Activated CD8-positive, alpha-beta T cell treated with anti-CD3 and anti-CD28 coated beads, Interleukin-2, amount 10 ng/mL, durations not matched to agents 7 days and 5 days (primary cell): ENCODE results near the gene OTOGL. TPM values are rescaled to one million over a fixed set of nuclear protein-coding genes. Genes with fewer than 3 reads are reported as not detected.
"Not testable (repeated sequence)": the region's sequence is repeated elsewhere in the genome, so short reads cannot be mapped to it uniquely, and the experiment has no call there.

Experiments used
- ATAC-seq: fragments of 150-1000 bp; cut with Tn5 transposase; one replicate; pipeline ENCODE4 v1.10.0; 2021; ENCODE audit warnings: moderate library complexity
- CTCF ChIA-PET: fragments of 350-600 bp; sonication (Branson Sonifier 250); formaldehyde crosslinking; loops from one replicate; lab custom pipeline; 2021; ENCODE audit warnings: antibody characterized with exemption; lab: Charles Lee
- POLR2A ChIA-PET: fragments of 350-600 bp; sonication (Branson Sonifier 250); formaldehyde crosslinking; loops from one replicate; lab custom pipeline; 2021; ENCODE audit warnings: antibody characterized with exemption; lab: Charles Lee
- DNase-seq: peaks from one replicate; pipeline ENCODE4 v3.0.0-alpha.2; 2020
- H3K27ac Mint-ChIP-seq: one replicate; pipeline ENCODE4 v1.8.0; 2021; ENCODE audit warnings: mild to moderate bottlenecking, mixed read lengths
- H3K27me3 Mint-ChIP-seq: one replicate; pipeline ENCODE4 v1.8.0; 2021; ENCODE audit warnings: low read depth, mixed read lengths
- H3K36me3 Mint-ChIP-seq: one replicate; pipeline ENCODE4 v1.8.0; 2021; ENCODE audit warnings: low read depth, mixed read lengths
- H3K4me1 Mint-ChIP-seq: one replicate; pipeline ENCODE4 v1.8.0; 2021; ENCODE audit warnings: low read depth, mixed read lengths
- H3K4me3 Mint-ChIP-seq: one replicate; pipeline ENCODE4 v1.8.0; 2021; ENCODE audit warnings: mild to moderate bottlenecking, mixed read lengths
- H3K9me3 Mint-ChIP-seq: one replicate; pipeline ENCODE4 v1.8.0; 2022; ENCODE audit warnings: mixed read lengths; ENCODE audit not compliant: insufficient read depth
- total RNA-seq, 2 experiments: library from RNA; stranded (reverse); gene quantifications; one replicate each; pipeline ENCODE4 v1.2.3, GENCODE V29; 2021

Gene OTOGL
- total RNA-seq, 2 experiments from 2014 or later: not detected

GRCh38 chr12:80239867-80240266, 140.5 kb downstream of the OTOGL start:
- POLR2A ChIA-PET: no interaction called here
- ATAC-seq (no peak), DNase-seq (no peak)
- Mint-ChIP-seq H3K9me3 (no peaks in the 10 kb centered on the region), H3K27ac (no peak overlapping the region), H3K36me3 (no peaks in the 10 kb centered on the region), H3K27me3 (no peaks in the 10 kb centered on the region), H3K4me3 (no peak overlapping the region), H3K4me1 (no peaks in the 10 kb centered on the region)
- CTCF ChIA-PET: no interaction called here

GRCh38 chr12:80241576-80242273, 142.4 kb downstream of the OTOGL start:
- H3K27me3 Mint-ChIP-seq: no peaks in the 10 kb centered on the region
- no peaks in the 10 kb centered on the region for H3K9me3 Mint-ChIP-seq
- H3K36me3 Mint-ChIP-seq: no peaks in the 10 kb centered on the region
- ATAC-seq: no peak
- ChIA-PET POLR2A (no interaction called here), CTCF (no interaction called here)
- DNase-seq: no peak
- H3K4me1 Mint-ChIP-seq: no peaks in the 10 kb centered on the region
- no peak overlapping the region for H3K4me3 Mint-ChIP-seq
- H3K27ac Mint-ChIP-seq: no peak overlapping the region

DNA sequence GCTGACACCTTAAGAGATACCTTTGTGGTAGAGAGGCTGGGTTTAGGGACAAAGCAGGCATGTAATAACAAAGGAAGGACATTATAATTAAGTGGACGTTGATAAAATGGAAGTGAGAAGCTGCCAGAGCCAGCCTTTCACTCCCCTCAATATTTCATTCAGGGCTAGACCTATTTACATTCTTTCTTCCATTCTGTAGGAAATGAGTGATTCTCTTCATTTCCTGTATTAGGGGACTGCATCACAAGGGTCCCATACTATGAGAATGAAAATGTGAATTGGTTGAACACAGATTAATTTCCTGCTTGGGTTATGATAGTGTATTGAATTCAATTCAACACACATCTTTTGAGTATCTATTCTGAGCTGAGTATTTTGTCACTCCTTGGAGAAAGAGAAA, 143.0 kb downstream of the OTOGL start:
- no peaks in the 10 kb centered on the region for H3K4me1 Mint-ChIP-seq
- ATAC-seq (no peak), DNase-seq (no peak)
- H3K9me3 Mint-ChIP-seq: no peaks in the 10 kb centered on the region
- H3K4me3 Mint-ChIP-seq: no peak overlapping the region
- no peaks in the 10 kb centered on the region for H3K36me3 Mint-ChIP-seq
- no peak overlapping the region for H3K27ac Mint-ChIP-seq
- CTCF ChIA-PET: no interaction called here
- H3K27me3 Mint-ChIP-seq: no peaks in the 10 kb centered on the region
- POLR2A ChIA-PET: no interaction called here

DNA sequence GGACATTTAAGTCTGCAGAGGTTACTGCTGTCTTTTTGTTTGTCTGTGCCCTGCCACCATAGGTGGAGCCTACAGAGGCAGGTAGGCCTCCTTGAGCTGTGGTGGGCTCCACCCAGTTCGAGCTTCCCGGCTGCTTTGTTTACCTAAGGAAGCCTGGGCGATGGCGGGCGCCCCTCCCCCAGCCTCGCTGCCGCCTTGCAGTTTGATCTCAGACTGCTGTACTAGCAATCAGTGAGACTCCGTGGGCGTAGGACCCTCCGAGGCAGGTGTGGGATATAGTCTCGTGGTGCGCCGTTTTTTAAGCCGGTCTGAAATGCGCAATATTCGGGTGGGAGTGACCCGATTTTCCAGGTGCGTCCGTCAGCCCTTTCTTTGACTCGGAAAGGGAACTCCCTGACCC, 150.2 kb downstream of the OTOGL start:
- H3K9me3 Mint-ChIP-seq, POLR2A ChIA-PET, CTCF ChIA-PET, H3K27ac Mint-ChIP-seq, H3K4me3 Mint-ChIP-seq, H3K4me1 Mint-ChIP-seq, ATAC-seq, DNase-seq, H3K27me3 Mint-ChIP-seq, H3K36me3 Mint-ChIP-seq: not testable (repeated sequence)

GRCh38 chr12:80257920-80258319, 158.6 kb downstream of the OTOGL start:
- POLR2A ChIA-PET: no interaction called here
- no peak for ATAC-seq
- no peaks in the 10 kb centered on the region for H3K27me3 Mint-ChIP-seq

DNA sequence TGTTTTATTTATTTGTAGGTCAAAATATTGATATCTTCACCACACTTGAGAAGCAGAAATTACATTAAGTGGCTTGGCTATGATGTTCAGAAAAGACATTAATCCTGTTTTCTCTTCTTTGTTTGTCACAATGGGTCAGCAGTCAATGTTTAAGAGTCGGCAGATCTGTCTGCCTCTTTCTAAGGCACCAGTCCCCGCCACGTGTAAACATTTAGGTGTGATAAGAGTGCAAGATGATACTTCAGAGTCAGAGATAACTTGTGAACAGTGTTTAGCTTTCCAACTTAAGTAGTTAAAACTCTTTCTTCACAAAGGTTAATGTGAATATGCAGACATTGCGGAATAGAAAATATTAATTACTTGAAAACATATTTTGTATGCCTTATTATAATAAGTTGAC, 160.9 kb downstream of the OTOGL start:
- Mint-ChIP-seq H3K4me3 (no peak overlapping the region), H3K9me3 (no peaks in the 10 kb centered on the region), H3K27me3 (peaks cover 3% of the 10 kb centered on the region), H3K27ac (no peak overlapping the region), H3K4me1 (no peaks in the 10 kb centered on the region), H3K36me3 (no peaks in the 10 kb centered on the region)
- POLR2A ChIA-PET: no interaction called here
- DNase-seq (no peak), ATAC-seq (no peak)
- CTCF ChIA-PET: interaction anchor here (0.7 kb wide), 1 partner anchor 10 kb away, joined by 3 read pairs; no protein-coding TSS in a partner anchor

More at GRCh38 chr12:80257920-80258319, 158.6 kb downstream of the OTOGL start:
- no peaks in the 10 kb centered on the region for H3K9me3 Mint-ChIP-seq
- H3K4me3 Mint-ChIP-seq: no peak overlapping the region
- H3K4me1 Mint-ChIP-seq: no peaks in the 10 kb centered on the region
- no peak overlapping the region for H3K27ac Mint-ChIP-seq
- no peak for DNase-seq
- H3K36me3 Mint-ChIP-seq: no peaks in the 10 kb centered on the region
- CTCF ChIA-PET: interaction anchor here (1.6 kb wide), 1 partner anchor 12 kb away, joined by 3 read pairs; no protein-coding TSS in a partner anchor

GRCh38 chr12:80261403-80261802, 162.1 kb downstream of the OTOGL start:
- no peak for DNase-seq
- Mint-ChIP-seq H3K36me3 (no peaks in the 10 kb centered on the region), H3K9me3 (no peaks in the 10 kb centered on the region), H3K27ac (no peak overlapping the region), H3K27me3 (peaks cover 4% of the 10 kb centered on the region), H3K4me3 (no peak overlapping the region), H3K4me1 (no peaks in the 10 kb centered on the region)
- CTCF ChIA-PET: no interaction called here
- ATAC-seq: no peak
- POLR2A ChIA-PET: no interaction called here

DNA sequence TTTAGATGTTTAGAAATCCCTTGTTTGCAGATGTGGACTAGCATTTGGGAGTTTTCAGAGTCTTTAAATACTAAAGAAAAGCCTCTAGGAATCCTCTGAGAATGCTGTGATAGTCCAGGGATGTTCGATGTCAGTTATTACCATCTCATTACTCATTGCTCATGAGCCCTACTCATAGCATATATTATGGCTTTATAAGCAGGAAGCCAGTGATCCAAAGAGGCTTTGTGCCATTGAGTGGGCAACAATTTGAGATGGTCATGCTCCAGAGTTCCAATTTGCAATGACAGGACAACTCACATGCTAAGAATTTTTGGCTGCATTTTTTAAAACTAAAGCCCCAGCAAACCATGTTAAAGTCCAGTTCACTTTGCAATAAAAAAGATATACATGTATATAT, 163.0 kb downstream of the OTOGL start:
- no peak overlapping the region for H3K27ac Mint-ChIP-seq
- no peak overlapping the region for H3K4me3 Mint-ChIP-seq
- no peaks in the 10 kb centered on the region for H3K36me3 Mint-ChIP-seq
- ATAC-seq: no peak
- no peaks in the 10 kb centered on the region for H3K9me3 Mint-ChIP-seq
- H3K27me3 Mint-ChIP-seq: peaks cover 4% of the 10 kb centered on the region
- no peak for DNase-seq
- CTCF ChIA-PET: no interaction called here
- H3K4me1 Mint-ChIP-seq: no peaks in the 10 kb centered on the region
- POLR2A ChIA-PET: no interaction called here

DNA sequence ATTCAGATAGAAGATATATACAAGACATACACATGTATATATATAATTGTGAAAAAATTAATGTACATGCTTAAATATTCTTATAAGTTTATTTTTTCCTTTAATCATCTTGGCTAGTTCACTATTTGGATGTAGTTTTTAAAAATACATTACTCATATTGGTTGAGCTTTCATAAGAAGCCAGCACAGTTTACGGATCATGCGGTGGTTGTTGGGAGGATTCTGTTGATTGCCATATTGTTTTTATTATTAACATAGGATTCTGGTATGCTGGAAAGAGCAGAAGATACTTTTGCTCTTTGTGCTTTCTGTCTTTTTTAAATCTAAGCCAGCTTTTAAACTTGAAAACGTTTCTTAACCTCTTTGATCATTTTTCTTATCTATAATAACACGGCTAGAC, 163.4 kb downstream of the OTOGL start:
- Mint-ChIP-seq H3K27ac (no peak overlapping the region), H3K27me3 (peaks cover 4% of the 10 kb centered on the region), H3K36me3 (no peaks in the 10 kb centered on the region), H3K9me3 (no peaks in the 10 kb centered on the region), H3K4me1 (no peaks in the 10 kb centered on the region), H3K4me3 (no peak overlapping the region)
- ChIA-PET CTCF (no interaction called here), POLR2A (no interaction called here)
- ATAC-seq: no peak
- no peak for DNase-seq

DNA sequence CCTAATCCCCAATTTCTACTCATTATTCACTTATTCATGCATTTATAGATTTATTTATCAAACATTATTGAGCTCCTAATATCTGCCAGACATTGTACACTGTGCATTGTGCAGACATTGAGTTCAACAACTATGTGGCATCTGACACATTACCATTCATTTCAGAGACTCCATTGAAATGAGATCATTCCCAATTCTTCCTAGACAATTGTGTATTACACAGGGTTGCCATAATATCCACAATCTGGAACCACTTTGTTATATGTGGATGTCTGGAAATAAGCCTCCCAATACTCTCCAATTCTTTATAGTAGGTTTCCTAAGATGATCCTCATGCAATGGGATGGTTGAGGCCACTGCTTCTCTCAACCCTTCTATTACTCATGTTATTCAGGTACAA, 165.0 kb downstream of the OTOGL start:
- Mint-ChIP-seq H3K27ac (no peak overlapping the region), H3K4me3 (no peak overlapping the region), H3K9me3 (no peaks in the 10 kb centered on the region), H3K27me3 (peaks cover 4% of the 10 kb centered on the region), H3K36me3 (no peaks in the 10 kb centered on the region), H3K4me1 (no peaks in the 10 kb centered on the region)
- ATAC-seq (no peak), DNase-seq (no peak)
- ChIA-PET CTCF (no interaction called here), POLR2A (no interaction called here)

DNA sequence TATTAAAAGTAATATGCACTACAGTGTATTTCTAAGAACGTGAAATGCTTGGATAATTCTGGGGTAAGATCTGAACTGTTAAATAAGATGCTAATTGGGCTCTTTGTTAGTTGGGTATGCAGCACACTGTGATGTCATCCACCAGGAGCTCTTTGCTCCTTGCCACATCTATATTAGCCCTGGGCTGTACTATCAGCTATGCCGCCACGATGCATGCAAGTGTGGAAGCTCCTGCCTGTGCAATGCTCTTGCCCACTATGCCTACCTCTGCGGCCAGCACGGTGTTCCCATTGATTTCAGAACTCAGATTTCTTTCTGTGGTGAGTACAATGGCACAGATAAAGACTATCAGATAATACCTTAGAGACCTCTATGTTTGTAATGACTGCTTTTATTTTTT, 165.6 kb downstream of the OTOGL start:
- DNase-seq: no peak
- Mint-ChIP-seq H3K4me1 (no peaks in the 10 kb centered on the region), H3K36me3 (no peaks in the 10 kb centered on the region), H3K4me3 (no peak overlapping the region), H3K27me3 (peaks cover 4% of the 10 kb centered on the region), H3K27ac (no peak overlapping the region), H3K9me3 (no peaks in the 10 kb centered on the region)
- POLR2A ChIA-PET: no interaction called here
- CTCF ChIA-PET: no interaction called here
- no peak for ATAC-seq

GRCh38 chr12:80268924-80269749, 169.8 kb downstream of the OTOGL start:
- no peaks in the 10 kb centered on the region for H3K4me1 Mint-ChIP-seq
- DNase-seq (no peak), ATAC-seq (no peak)
- H3K9me3 Mint-ChIP-seq: no peaks in the 10 kb centered on the region
- ChIA-PET POLR2A (no interaction called here), CTCF (interaction anchor here (1.0 to 3.6 kb wide), 6 partner anchors 23 to 861 kb away, joined by 3 to 15 read pairs (median 4); no protein-coding TSS in a partner anchor)
- H3K27ac Mint-ChIP-seq: no peak overlapping the region
- H3K36me3 Mint-ChIP-seq: no peaks in the 10 kb centered on the region
- no peak overlapping the region for H3K4me3 Mint-ChIP-seq
- H3K27me3 Mint-ChIP-seq: peaks cover 4% of the 10 kb centered on the region
